H1 (cell line): ENCODE data around the gene EXOC2. TPM values are rescaled to one million over a fixed set of nuclear protein-coding genes. Genes with fewer than 3 reads are reported as not detected.

Experiments
- EP300 ChIP-seq, 2 experiments: IDR thresholded peaks; 1 replicate in 1 of 2; 2 replicates in 1 of 2; pipeline ENCODE4 v1.6.1; 2011 to 2012; ENCODE audit warnings: low read depth in 2 of 2, low read length in 2 of 2, mild to moderate bottlenecking in 2 of 2, borderline replicate concordance in 1 of 2, inconsistent platforms in 1 of 2, moderate library complexity in 1 of 2
- RXRA ChIP-seq: IDR thresholded peaks from 2 replicates; pipeline ENCODE4 v1.6.1; 2011; ENCODE audit warnings: low read depth, mild to moderate bottlenecking, low read length, moderate library complexity; ENCODE audit not compliant: insufficient read depth
- SAP30 ChIP-seq: fragments of 300-600 bp; sonication (generic); IDR thresholded peaks from 2 replicates; pipeline ENCODE4 v1.7.1; 2012; ENCODE audit warnings: low read length, moderate library complexity, mild to moderate bottlenecking, inconsistent platforms; ENCODE audit not compliant: insufficient read depth, insufficient replicate concordance
- SIN3A ChIP-seq, 2 experiments: IDR thresholded peaks in 1 of 2; conservative IDR thresholded peaks in 1 of 2; 2 replicates each; pipeline ENCODE4 v1.6.1; 2011 to 2012; ENCODE audit warnings: low read length in 2 of 2, improper control_type of control experiment in 1 of 2, low read depth in 1 of 2, mild to moderate bottlenecking in 1 of 2
- polyA plus RNA-seq, 7 experiments: library from polyadenylated mRNA; depleted of rRNA in 3 of 7; stranded (reverse) in 5 of 7; unstranded in 2 of 7; fragments of >200 nt in 5 of 7; fragments of 200-250 nt in 2 of 7; gene quantifications; 1 replicate in 5 of 7; 2 replicates in 1 of 7; 4 replicates in 1 of 7; pipeline versions ENCODE4 v1.2.1 to v1.2.3, GENCODE V29; 2011 to 2013; ENCODE audit warnings: missing spikeins in 2 of 7, mixed read lengths in 2 of 7
- total RNA-seq: library from RNA; stranded (reverse); fragmentation: NEBNext Ultra II Directional; extraction: Animal tissue kit (Norgen Biotek cat#: 25700); gene quantifications from 2 replicates; pipeline ENCODE4 v1.2.1, GENCODE V29; 2021
- TF ChIP-seq, protein P1 (sequence below): IDR thresholded peaks from 2 replicates; pipeline ENCODE4 v1.6.1; 2012; ENCODE audit warnings: low read length, inconsistent platforms
- TF ChIP-seq, protein P2 (sequence below): IDR thresholded peaks from 2 replicates; pipeline ENCODE4 v1.6.1; 2012; ENCODE audit warnings: inconsistent platforms

EXOC2 gene
- total and polyA plus RNA-seq, 2 of the 8 experiments (the other 6 are each of a cell fraction or from before 2014, with no cell fraction given), result 25.5 to 44.4 TPM

DNA sequence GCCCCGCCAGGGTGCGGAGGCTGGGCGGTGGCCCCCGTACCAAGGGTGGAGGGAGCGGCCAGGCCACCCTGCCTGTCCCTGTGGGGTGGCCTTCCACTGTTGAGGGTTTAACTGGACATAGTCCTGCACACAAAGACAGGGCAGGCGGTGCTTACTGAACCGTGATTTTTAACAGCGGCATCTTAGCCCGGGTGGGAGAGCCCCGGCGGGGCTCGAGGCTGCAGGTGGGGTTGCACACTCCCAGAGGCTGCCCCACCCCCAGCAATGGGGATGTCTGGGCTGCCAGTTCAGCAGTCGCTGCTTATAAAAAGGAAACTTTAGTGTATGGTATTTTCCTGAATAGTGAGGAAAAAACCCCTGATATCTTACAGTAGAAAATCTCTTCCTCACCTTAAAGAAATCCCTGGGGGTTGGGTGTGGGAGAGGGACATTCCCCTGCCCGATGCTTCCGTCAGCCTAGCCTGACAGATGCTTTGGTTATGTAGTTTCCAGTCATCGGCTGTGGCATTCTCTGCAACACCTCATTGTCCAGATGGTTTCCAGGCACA is 222.0 kb downstream of the EXOC2 start (continued):
- TF ChIP-seq, protein P1, sequence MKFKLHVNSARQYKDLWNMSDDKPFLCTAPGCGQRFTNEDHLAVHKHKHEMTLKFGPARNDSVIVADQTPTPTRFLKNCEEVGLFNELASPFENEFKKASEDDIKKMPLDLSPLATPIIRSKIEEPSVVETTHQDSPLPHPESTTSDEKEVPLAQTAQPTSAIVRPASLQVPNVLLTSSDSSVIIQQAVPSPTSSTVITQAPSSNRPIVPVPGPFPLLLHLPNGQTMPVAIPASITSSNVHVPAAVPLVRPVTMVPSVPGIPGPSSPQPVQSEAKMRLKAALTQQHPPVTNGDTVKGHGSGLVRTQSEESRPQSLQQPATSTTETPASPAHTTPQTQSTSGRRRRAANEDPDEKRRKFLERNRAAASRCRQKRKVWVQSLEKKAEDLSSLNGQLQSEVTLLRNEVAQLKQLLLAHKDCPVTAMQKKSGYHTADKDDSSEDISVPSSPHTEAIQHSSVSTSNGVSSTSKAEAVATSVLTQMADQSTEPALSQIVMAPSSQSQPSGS, result no peak
- no peak for TF ChIP-seq SIN3A (conservative IDR thresholded peaks at IDR 0.05 in 1 of 2, IDR thresholded peaks at IDR 0.05 in 1 of 2; ENCODE audit: low read depth in 1 of 2, low read length in 2 of 2)
- TF ChIP-seq, protein P2, sequence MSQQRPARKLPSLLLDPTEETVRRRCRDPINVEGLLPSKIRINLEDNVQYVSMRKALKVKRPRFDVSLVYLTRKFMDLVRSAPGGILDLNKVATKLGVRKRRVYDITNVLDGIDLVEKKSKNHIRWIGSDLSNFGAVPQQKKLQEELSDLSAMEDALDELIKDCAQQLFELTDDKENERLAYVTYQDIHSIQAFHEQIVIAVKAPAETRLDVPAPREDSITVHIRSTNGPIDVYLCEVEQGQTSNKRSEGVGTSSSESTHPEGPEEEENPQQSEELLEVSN, result no peak
- TF ChIP-seq EP300 (IDR thresholded peaks at IDR 0.05; ENCODE audit: borderline replicate concordance in 1 of 2, low read depth in 2 of 2, low read length in 2 of 2), result no peak
- TF ChIP-seq SAP30, result no peak
- no peak for TF ChIP-seq RXRA
